GM18867 (cell line): ENCODE measurements around the gene SIRT4.
"Not testable (repeated sequence)": the region's sequence is repeated elsewhere in the genome, so short reads cannot be mapped to it uniquely, and the experiment has no call there.

Experiments used
- ATAC-seq: cut with Tn5 transposase; IDR thresholded peaks from one replicate; pipeline ENCODE4 v1.9.1; 2021; ENCODE audit warnings: mild to moderate bottlenecking, moderate library complexity; ENCODE audit not compliant: unreplicated experiment

The SIRT4 gene, protein sequence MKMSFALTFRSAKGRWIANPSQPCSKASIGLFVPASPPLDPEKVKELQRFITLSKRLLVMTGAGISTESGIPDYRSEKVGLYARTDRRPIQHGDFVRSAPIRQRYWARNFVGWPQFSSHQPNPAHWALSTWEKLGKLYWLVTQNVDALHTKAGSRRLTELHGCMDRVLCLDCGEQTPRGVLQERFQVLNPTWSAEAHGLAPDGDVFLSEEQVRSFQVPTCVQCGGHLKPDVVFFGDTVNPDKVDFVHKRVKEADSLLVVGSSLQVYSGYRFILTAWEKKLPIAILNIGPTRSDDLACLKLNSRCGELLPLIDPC

DNA sequence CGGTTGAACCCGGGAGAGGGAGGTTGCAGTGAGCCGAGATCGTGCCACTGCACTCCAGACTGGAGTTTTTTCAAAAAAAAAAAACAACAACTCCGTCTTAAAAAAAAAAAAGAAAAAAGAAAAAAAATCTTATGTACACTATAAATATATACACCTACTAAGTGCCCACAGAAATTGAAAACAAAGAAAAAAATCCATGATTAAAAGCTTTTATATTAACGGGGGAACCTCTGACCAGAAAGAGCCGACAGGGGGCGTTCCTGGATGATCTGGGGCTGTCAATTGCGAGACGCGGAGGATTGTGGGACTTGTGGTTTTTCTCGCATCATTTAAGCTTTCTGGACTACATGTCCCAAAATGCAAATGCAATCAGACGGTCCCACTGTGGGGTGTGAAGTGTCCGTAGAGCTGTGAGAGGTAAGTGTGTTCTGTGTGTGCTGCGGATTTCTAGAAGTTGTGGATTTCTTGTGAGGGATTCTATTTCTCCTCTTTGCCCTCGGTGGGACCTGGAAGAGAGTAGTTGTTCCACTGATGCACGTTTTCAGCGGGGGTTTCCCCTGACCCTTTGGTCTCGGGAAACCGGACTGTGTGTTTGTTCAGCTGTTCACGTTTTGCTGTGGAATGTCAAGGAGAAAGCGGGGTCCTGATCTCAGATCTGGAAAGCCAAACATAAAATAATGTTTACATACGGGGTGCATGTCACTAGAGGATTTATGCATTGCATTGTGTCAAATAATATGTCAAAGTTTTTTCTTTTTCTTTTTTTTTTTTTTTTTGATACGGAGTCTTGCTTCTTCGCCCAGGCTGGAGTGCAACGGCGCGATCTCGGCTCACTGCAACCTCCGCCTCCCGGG lies at the start of gene SIRT4:
TSS of gene SIRT4 (plus strand) at position 360 of the 854 bp plus-strand sequence. CDS start 1,241 bp downstream, outside the sequence.
- peak; percentile 96 for ATAC-seq

DNA sequence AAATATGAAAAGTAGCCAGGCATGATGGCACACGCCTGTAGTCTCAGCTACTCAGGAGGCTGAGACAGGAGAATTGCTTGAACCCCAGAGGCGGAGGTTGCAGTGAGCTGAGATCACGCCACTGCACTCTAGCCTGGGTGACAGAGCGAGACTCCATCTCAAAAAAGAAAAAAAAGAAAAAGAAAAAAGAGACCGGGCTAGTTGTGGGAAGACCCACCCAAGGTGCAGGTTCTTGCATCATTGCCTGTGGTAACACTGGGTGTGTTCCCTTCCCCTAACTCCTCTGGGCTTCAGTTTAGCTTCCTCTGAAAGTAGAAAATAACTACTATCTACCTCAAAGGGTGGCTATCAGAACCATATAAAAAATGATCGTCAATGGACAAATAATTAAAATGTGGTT lies 48.8 kb upstream of the SIRT4 start:
- not testable (repeated sequence) for ATAC-seq

DNA sequence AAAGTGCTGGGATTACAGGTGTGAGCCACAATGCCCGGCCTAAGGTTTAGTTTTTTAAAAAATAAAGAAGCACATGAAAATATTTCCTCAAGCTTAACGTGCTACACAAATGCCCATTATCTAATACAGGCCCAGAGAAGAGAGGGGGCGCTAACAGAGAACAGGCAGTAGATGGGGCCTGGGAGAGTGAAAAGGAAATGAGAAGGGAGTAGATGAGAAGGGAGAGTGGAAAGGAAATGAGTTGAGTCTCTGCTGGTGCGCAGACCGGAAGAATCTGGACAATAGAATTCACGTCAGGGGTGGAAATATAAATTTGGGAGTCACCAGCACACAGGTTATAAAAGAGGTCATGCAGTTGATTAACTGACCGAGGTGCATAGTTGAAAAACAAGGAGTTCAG lies 47.3 kb upstream of the SIRT4 start:
- ATAC-seq, result no peak

DNA sequence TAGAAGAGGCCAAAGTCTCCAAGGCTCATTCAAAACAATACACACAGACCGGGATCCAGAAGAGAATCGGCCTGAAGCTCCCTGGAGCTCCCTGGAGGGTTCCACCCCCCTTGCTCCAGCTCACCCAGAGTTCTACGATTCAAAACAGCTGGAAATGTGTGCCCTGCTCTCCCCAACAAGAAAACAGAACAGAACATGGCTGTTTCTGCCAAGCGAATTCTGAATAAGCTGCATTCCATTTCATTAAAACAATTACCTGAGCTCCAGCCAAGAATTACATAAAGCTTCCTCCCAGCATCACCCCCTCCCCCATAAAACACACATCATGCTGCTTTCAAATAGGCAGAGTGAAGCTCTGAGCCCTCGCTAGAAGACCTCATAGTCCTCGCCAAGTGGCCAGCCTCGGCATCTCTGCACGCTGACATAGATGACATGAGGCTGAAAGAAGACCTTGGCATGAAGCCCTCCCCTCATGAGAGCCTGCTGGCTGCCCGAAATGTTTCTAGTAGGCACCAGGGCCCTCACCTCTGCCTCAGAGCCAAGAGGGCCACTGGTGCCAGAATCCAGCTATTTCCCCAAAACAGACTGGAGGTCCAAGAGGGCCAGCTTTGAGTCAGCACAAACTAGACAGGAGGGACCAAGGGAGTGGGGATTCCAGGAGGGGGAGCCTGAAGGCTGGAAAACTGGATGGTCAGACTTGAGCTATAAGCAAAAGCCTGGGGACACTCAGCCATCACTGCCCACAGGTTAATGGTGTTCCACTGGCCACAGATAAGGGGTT lies 44.9 kb upstream of the SIRT4 start:
- ATAC-seq, result no peak

DNA sequence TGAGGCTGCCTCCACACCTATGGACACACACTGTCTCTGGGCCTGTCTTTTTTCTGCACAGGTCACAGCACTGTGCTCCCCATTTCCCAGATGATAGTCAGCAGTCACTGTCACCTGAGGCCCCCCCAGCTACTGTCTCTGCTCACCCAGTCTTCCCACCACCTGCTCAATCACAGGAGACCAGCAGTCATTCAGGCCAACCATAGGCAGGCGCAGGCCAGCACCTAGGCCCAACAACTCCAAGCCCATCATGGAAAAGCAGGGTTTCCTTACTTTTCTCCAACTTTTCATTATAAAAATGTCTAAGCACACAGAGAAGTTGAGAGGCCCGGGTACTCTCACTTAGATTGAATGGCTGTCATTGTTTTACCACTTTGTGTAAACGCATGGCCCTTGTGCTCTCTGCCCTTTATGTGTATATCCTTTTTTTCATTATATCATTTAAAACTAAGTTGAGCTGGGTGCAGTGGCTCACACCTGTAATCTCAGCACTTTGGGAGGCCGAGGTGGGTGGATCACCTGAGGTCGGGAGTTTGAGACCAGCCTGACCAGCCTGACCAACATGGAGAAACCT lies 43.7 kb upstream of the SIRT4 start:
- no peak for ATAC-seq

DNA sequence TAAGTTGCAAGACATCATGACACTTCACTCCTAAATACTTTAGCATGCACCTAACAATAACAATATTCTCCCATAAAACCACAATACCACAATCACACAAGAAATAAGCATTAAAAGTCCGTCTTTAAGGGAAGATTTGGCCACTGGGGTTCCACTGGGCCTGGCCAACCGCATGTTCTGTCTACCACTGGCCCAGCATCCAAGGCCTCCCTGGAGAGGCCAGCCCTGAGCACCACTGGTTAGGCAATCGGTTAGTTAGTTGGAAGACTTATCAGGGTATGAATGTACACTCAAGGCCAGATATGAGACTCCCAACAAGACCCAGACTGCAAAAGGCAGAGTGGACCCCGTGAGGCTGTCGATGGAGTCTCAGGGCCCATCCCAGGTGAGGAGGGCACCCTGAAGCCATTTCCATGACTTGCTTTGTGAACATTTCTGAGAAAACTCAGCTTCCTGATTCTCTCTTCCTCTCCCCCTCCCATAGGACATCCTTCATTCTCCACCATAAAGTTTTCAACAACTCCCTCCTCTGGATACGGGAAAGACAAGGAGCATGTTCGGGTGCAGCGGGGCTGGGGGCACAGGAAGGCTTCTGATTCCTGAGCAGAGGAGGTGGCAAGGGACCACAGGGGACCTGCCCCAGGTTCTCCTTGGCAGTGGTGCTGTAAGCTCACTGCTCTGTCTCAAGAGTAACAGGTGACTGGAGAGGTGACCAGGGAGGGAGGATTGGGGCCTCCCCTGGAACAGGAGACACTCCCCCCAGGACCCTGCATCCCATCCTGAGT lies 42.5 kb upstream of the SIRT4 start:
- ATAC-seq, result no peak

DNA sequence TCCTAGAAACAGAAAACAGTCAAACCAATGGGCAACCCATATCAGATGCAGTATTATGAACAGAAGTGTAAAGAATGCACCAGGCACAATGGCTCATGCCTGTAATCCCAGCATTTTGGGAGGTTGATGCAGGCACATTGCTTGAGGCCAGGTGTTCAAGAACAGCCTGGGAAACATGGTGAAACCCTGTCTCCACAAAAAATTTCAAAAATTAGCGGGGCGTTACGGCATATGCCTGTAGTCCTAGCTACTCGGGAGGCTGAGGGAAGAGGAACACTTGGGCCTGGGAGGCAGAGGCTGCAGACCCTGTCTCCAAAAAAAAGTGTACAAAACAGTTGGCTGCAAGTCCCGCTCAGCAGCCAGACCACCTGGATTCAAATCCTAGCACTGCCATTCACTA lies 41.5 kb upstream of the SIRT4 start:
- ATAC-seq, result no peak

DNA sequence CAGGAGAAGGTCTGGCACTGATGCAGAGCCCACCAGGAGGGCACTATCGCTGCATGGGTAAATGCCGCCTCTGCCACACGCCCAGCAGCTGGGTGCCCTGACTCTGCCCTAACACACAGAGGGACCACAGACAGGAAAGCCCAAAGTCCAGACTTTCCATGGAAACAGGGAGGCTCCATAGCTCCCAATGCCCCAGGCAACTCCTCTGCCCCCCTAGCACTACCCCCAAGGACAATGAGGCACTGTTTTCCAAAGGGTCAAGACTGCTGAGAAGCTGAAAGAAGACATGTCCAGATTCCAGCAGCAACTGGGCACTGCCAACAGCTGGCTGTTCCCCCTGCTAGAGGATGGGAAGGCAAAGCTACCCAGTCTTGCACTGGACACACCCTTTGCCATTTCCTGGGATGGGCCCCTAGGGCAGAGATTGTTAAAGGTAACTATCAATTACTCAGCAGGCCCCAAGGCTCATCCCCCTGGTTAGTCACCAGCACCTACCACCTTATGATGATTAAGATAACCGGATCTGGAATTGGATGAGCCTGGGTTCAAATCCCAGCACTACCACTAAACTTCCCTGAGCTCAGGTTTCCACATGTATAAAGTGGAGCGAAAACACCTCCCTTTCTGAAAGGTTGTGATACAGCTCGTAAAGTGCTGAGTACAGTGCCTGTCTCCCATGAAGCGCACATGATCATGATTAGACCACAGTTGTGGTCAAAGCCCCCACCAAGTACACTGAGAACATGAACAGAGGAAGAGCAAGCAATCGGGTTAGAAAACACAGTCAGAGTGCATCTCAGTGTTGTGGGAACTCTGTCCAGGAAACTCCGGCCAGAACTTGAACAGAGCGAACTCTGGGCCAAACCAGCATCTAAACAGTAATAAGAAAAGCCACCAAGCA lies 39.9 kb upstream of the SIRT4 start:
- ATAC-seq, result no peak

DNA sequence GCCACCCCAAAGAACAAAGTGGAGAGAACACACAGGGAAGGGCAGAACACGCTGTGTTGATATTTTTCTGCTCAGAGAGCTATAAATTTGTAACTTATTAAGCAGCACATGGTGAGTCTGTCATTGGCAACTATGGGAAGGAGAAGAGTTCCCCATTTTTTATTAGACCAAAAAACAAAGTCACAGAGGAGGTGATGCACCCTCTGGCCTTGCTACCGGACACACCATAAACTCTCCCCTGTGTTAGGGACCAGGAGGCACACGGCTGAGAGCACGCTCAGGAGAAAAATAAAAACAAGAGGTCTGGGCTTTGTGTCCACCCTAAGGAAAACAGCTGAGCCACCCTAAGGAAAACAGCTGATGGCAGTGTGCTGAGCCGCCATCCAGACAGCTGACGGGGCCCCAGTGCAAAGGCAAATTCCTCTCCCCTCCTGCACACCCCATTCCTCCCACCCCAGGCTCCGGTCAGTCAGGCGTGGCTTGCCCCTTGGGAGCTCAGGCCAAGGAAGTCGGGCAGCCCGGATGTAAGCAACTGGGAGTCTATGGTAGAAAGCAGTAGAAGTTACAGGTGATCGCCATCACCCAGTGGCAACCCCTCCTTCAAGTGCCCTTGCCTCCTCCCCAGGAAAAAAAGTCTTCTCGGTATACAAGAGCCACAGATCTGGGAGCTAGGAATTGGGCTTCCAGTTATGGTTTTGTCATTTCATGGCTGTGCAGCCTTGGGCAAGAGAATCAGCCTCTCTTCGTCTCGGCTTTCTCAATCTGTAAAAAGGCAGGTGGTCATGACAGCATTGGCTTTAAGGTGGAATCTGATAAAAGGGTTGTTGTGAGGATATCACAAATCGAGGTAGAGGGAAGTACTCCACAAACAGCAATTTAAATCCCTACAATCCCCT lies 39.0 kb upstream of the SIRT4 start:
- ATAC-seq, result no peak

DNA sequence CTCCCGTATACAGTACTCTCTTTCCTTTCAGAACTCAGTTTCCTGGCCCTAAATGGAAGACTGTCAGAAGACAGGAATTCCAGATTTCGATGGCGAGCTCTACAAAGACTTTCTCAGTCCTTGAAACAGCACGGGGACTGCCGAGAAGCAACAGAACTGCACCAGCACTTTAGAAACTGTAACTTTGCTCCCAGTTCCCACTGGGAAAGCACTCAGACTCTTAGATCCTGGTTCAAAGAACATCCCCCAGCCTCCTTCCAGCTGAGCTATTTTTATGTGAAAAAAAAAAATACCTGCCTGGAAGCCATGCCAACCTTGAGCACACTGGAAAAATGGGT lies 38.4 kb upstream of the SIRT4 start:
- ATAC-seq, result no peak

DNA sequence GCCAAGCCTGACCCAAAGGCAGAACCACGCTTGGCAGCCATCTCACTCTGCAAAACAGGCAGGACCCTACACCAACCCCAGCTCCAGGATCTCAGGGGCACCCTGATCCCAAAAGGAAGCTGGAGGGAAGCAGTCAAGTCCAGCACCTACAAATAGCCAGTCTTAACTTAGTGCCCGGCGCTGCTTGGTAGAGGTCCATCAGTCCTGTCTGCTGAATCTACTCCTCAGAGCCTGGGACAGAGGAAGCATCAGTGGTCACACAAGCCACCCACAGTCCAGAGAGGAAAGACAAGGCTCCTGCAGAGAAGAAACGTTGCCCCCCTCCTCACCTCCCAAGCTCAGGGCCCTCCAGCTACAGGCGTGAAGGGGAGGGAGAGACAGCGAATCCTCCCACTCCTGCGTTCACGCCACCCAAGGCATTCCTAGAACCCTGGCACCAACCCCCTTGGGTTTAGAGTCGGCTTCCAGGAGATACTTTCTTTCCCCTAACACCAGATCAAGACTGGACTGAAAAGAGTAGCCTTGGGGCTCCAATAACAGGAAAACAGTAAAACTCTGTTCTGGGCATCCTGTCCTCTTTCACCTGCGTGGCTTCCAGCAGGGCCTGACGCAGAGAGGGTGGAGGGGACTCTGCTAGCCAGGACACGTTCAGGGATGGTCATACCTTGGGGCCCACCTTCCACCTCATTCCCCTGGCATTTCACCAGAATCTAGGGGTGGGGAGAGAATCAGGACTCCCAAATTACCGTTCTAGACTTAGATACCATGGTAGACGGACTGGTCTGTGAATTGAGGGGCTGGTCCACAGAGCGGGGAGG lies 37.8 kb upstream of the SIRT4 start:
- ATAC-seq, result no peak

DNA sequence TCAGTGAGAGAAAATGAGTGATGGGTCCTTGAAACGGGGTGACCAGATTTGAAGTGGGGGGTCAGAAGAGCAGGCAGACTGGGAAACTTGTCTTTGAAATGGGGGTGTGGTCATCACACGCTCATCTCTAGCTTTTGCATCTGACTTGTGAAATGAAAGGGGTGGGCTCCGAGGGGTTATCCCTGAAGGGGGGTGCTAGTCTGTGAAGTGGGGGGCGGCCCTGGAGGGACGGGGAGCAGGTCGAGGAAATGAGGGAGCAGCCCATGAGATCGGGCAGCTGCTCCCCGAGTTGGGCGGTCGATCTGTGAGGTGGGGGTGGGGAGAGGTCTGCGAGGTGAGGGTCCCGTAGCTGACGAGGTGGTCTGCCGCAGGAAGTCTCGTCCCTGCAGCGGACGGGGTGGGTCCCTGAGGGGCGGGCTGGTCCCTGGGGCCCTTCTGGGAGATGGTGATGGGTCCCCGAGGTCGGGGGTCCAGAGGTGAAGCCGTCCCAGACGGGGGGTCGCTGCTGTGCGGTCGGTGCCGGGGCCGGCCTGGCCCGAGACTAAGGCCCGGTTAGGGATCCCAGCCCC lies 37.1 kb upstream of the SIRT4 start:
- ATAC-seq, result no peak

DNA sequence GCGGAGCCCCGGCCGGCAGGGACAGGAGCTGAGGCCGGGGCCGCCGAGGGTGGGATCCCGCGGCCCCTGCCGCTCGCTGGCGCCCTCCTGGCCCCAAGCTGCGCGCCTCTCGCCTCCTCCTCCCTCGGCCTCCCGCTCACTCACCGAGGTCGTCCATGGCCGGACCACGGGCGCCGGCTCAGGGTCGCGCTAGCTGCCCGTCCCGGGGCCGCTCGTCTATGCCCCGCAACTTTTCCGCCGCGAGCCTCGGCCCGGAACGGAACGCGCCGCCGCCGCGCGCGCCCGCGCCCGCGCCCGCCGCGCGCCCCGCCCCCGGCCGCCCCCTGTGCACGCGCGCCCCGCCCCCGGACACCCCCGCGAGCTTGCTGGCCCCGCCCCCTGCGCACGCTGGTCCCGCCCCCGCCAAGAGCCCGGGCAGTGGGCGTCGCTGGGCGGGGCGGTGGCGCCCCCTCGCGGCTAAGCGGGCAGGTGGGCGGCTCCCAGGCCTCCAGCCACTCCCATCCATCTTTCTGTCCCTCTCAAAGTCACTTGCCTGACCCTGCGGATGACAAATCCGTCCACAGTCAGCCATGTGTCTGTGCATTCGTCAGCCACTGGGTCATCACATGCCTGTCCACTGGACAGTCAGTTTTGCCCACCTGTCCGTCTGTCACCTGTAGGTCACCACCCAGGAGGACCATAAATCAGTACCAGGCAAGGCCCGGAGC lies 36.5 kb upstream of the SIRT4 start, which contains the start of gene PXN:
TSS of gene PXN (minus strand) at position 258 of the 707 bp plus-strand sequence. CDS start at position 157, 101 bp downstream.
- peak; percentile 73 for ATAC-seq

DNA sequence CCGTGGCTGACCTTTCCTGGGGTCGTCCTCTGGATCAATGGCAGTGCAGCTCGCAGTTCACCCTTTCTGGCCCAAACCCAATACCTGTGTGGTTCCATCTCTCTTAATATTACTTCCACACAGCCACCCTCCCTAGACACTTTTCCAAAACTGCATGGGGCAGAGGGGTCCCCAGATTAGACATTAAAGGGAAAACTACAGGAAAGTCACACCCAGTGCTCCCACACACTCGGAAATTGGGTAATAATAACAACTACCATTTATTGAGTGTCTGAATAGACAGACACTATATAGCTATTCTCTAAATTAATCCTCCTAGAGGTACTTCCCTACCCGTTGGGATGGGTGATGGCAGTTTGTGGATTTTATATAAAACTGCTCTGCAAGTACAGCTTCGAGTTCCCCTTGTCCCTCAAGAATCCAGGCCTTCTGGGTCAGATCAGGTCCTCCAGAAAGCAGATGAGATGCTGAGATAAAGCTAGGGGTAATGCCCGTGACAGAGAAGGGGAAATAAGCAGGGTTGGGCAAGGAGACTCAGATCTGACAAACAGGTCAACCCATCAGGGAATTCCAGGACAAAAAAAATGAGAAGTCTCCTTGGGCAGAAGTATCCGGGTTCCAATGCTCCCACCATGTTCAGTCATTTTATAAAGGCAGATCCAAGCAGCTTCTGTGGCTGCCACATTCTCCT lies 35.8 kb upstream of the SIRT4 start:
- no peak for ATAC-seq

DNA sequence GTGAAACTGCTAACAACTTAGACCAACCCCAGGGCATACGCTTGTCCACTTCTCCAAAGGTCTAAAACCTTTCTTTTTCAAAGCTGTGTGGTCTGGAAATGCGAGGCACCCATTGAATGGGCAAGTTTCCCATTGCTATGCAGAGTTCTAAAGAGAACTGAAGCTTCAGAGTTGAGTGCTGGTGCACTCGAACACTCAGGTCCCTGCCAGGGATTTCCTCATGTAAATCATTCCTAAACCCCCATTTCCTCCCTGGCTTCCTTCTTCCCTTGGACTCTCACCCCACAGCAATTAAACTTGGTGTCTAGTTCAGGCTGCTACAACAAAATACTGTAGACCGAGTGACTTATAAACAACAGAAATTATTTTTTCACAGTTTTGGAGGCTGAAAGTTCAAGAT lies 34.4 kb upstream of the SIRT4 start:
- no peak for ATAC-seq

DNA sequence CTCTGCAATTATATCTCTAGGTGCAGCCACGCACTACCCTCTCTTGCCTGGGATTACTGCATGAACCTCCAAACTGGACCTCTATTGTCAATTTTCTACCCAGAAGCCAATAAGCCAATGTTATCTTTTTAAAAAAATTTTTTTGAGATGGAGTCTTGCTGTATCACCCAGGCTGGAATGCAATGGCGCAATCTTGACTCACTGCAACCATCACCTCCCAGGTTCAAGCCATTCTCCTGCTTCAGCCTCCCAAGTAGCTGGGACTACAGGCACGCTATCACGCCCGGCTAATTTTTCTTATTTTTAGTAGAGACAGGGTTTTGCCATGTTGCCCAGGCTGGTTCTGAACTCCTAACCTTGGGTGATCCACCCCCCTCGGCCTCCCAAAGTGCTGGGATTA lies 25.4 kb upstream of the SIRT4 start:
- no peak for ATAC-seq
